Hematopoietic multipotent progenitor cell treated with erythropoietin and hydrocortisone succinate and interleukin-3 and kit ligand, for 15 days (in vitro differentiated cells): ENCODE measurements around the gene PLXNC1.

ENCODE experiments used
- DNase-seq: peaks from one replicate; pipeline ENCODE4 v3.0.0-alpha.2; 2015; ENCODE audit warnings: low spot score

Gene PLXNC1

DNA sequence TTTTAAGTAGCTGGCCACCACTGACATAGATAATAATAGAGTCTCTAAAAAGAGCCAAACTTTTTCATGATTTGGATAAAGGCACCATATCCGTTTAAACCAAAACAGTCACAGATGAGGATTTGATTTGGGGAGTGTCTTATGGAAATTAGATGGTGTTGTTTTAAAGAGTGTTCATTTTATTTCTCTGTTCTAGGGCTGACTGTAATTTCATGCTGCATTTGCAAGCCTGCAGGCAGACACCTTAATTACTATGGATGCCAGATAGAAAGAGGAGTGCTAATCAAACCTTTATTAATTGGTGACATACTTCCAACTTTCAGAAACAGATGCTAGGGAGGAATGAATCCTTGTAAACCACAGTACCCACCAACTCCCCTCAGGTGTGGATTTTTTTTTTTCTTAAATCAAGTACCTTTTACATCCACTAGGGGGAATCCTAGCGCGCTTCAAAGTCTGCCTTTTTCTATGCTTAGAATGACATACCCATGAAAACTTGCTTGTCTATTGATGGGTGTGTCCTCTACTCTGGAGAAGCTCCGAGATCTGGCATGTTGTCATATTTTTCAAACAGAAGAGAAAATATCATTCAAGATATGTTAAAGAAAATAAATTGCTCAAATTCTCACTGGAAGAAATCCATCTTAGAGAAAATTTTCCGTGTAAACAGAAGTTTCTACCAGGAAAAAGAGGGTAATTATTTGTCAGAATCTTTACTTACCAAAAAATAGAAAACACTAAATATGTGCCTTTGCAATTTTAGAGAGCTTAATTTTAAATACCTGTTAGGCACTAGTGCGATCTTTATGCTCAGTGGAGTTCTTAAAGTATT lies 14.2 kb upstream of the PLXNC1 start:
- DNase-seq, result peak; percentile 72

DNA sequence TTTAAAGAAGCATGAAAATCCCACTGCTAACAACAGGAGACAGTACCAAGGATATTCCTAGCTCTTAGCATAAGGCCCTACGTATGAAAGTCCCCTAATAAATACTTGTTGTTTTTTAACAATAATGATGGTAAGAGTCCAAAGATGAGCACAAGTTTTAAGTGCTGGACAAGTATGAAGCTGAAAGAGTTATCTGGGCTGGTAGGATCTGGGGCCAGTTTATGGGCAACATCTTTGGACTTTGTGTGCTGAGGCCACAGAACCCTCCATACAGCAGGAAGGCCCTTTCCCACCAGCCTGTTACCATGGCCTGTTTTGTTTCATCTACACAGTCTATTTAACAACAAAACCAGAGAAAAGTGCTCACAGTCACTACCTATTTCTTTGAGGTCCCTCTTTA lies 12.5 kb upstream of the PLXNC1 start:
- no peak for DNase-seq

DNA sequence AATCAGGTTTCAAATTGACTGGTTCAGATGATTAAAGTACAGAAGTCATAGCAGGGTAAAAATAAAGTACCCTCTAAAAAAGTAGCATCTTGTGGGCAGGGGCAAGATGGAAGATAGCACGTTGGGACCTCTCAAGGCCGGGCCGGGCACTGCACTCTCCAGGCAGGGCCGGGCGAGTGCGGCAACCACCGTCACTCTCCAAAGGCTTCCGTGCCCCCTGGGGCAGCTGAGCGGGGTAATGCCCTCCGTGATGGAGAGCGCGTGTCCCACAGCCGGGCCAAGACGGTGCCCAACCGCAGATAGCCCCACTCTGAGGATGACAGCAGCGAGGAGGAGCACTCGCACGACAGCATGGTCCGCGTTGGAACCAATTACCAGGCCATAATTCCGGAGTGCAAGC lies 8.6 kb upstream of the PLXNC1 start:
- no peak for DNase-seq

DNA sequence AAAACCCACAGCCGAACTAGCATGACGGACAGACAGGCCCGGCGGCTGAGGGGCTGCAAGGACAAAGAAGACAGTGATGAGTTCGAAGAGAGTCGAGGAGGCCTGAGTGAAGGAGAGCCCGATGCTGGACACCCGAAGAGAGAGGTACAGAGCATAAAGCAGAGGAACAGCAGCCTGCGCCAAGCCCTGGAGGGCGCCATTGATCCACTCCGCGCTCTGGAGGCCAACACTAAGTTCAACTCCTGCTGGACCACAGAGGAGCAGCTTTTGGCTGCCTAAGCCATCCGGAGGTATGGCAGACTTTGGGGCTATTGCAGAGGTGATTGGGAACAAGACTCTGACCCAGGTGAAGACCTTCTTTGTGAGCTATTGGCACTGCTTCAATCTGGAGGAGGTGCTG lies 7.8 kb upstream of the PLXNC1 start:
- DNase-seq, result peak; percentile 34

DNA sequence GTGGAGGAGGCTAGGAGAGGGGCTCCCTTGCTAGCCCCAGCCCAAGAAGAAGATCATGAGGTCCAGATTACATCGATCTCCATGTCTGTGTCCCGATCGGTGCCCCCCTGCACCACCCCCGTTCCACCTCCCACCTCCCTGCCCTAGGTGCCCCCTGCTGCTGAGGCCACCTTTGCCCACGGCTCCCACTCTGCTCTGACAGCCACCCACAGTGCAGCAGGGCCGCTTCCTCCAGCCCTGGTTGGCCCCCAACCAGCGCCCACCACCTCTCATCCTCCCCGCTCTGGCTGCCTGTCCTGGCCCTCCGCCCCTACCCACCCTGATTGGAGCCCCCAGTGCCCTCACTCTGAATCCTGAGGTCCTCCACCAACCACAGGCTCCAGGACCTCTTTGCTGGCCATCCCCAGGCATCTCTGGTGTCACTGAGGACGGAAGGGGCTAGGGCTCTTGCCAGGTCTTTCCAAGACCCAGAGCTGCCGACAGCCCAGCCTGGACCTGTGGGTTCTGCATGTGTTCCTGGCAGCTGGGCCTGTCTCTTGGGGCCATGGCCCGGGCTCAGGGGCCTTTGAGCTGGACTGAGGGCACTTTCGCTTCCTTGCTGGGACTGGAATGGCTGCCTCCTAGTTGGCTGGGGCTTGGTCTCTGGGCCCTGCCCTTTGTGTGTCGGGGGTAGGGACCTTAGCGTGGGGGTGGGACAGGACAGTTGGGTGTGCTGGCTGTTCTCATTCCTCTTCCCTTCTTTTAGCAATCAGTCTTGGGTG lies 7.2 kb upstream of the PLXNC1 start:
- no peak for DNase-seq

DNA sequence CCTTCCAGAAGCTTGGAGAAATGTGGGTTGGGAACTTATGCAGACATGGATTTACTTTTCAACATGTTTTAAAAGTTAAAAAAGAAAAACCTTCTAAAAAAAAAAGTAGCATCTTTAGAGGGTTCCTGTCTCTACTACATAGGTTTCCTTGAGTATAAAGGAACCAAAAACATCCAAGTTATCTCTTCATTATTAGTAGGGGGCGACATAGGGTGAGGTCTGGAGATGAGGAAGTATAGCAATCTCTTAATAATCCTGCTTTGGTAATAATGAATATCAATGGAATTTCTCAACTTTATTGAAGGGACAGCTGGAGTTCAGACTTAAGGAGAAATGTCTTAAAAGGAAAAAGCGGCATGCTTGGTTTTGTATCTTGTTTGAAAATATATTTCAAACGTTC lies 6.5 kb upstream of the PLXNC1 start:
- DNase-seq, result no peak

DNA sequence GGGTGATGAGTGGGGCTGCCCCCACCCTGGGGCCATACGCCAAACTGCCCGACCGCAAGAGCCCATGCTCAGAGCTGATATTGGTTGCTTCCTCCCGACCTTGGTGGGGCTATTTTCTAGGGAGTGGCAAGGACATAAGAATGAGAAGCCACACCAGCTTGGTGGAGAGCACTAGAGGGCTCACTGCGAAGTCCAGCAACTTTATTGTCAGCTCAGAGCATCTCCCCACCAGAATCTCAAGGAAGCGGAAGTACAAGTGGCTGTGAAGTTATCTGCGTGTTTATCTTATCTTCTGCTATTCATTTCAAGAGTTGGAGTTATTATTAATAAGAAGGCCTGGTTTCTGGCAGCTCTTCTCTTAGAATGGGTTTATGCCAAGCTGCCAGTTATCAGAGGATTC lies 4.9 kb upstream of the PLXNC1 start:
- DNase-seq, result no peak

DNA sequence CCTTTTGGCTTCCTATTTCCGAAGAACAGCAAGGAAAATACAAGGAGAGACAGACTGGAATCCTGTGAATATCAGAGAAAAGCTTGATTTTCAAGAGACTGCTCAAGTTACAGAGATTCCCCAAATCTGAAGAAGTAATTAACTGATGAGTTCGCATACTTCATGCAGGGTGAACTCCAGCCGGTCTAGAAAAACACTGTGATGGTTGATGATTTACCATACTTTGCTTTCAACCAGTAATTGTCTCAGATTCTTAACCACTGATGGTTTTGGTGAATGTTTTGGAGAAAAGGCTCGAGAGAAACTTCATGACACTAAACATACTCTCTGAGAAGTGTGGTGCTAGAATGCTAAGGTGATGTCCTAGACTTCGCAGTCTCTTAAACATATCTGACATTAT lies 4.4 kb upstream of the PLXNC1 start:
- DNase-seq, result no peak

DNA sequence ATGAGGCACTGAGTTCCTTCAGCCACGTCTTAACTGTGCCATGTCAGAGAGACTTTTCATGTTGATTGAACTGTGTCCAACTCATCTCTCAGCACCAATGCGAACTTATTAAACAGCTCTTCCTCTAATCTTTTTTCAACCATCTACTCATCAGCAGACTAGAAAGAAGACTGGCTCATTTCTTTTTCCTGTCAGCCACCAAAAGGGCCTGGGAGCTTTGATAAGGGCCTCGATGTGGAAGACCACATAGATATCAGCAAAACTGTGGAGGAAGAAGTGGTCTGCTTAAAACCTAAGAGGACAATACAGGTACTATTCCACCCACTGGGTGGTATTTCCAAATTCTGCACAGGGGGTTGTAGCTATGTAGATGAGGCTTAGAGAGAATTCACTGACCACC lies 3.6 kb upstream of the PLXNC1 start:
- DNase-seq, result no peak

DNA sequence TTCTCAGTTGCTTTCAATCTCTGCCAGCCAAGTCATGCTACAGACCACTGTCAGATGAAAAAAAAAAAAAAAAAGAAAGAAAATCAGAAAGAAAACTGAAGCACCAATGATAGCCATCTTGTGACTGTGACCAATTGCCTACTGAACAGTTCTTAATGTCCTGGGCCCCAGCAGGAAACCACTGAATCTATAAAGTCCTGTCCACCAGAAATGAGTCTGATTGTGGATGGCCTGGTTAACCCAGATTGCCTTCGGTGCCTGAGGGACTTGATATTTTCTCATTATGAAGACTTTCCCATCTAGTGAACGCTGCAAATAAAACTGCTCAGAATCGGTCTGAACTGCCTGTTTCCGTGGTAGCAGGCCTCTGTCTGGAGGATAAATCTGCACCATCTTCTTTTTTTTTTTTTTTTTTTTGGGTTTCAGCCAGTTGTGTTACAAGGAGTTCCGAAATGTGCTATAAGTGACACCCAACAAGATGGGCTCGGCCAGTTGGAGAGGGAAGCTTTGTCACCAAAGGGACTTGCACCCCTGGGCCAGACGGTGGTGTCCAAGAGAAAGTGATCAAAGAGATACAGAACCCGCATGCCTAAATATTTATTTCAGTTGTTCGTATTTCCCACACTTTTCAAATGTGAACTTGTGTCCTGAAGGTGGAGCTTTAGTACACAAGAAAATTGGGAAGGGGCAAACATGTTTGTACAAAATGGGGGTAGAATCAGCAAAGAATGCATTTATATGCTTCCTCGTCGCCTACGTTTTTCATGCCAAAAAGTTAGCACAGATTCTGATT lies 3.0 kb upstream of the PLXNC1 start:
- DNase-seq, result peak; percentile 28

DNA sequence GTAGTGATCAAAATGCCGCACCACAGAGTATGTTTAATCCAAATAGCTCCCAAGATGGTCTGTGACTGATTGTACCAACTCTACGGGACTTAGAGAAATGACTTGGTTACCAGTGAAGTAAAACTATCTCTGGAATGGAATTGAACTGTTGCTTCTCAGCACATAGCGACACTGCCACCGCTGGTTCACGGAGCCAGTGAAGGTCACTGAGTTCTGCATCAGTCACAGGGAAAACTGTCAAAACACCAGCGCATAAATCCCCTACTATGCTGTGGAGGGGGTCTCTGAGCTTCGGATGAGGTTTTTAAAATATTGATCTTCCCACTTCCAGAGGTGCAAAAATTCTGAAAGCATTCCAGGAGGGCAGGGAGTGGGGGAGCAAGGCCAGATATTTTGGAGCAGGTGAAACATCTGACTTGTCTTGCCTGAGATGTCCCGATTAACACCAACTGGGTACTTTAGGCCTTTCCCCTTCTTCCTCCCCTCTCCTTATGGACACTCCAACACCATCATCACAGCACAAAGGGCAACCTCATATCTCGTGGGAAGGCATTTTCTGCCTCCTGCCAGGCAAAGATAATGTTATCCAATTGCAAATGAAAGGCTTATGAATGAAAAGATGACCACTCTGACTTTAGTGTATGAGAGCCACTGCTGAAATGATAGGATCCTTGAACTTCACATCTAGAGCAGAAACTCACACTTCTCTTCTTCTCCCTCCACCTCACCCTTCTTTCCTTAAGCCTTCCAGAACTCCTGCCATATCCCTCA lies 2.0 kb upstream of the PLXNC1 start:
- no peak for DNase-seq

DNA sequence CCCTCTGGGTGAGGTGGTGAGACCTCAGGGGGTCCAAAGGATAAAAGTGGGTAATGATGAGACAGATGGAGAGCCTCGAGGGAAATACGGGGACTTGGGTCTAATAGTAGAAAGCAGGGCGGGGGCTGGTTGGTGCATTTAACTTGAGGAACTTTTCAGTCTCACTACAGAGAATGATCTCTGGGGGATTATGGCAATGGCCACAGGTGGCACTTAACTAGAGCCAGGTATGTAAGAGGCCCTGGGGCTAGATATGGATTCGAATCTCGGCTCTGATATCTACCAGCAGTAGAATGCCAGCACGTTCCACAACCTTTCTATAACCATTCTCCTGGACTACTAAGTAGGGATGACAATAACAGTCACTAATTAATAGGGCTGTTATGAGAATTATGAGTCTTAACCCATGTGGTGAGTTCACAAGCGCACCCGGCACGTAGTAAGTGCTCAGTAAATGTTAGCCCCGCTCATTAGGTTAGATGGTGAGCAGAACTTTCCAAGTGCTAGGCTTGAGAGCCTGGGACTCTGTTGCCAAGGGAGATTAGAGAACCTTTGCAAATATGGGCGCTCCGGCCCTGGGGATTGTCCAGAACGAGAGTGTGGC lies 888 bp upstream of the PLXNC1 start:
- no peak for DNase-seq

DNA sequence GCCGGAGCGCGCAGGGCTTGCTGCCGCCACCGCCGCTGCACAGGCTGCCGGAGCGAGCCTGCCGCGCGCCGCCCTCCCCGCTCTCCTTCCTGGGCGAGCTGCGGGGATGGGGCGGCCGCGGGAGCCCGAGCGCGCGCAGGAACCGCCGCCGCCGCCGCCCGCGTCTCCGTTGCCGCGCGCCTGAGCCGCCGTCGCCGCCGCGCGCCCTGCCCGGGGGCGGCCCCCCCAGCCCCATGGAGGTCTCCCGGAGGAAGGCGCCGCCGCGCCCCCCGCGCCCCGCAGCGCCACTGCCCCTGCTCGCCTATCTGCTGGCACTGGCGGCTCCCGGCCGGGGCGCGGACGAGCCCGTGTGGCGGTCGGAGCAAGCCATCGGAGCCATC lies 352 bp downstream of the PLXNC1 start:
- DNase-seq, result no peak

DNA sequence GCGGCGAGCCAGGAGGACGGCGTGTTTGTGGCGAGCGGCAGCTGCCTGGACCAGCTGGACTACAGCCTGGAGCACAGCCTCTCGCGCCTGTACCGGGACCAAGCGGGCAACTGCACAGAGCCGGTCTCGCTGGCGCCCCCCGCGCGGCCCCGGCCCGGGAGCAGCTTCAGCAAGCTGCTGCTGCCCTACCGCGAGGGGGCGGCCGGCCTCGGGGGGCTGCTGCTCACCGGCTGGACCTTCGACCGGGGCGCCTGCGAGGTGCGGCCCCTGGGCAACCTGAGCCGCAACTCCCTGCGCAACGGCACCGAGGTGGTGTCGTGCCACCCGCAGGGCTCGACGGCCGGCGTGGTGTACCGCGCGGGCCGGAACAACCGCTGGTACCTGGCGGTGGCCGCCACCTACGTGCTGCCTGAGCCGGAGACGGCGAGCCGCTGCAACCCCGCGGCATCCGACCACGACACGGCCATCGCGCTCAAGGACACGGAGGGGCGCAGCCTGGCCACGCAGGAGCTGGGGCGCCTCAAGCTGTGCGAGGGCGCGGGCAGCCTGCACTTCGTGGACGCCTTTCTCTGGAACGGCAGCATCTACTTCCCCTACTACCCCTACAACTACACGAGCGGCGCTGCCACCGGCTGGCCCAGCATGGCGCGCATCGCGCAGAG lies 873 bp downstream of the PLXNC1 start:
- DNase-seq, result no peak

DNA sequence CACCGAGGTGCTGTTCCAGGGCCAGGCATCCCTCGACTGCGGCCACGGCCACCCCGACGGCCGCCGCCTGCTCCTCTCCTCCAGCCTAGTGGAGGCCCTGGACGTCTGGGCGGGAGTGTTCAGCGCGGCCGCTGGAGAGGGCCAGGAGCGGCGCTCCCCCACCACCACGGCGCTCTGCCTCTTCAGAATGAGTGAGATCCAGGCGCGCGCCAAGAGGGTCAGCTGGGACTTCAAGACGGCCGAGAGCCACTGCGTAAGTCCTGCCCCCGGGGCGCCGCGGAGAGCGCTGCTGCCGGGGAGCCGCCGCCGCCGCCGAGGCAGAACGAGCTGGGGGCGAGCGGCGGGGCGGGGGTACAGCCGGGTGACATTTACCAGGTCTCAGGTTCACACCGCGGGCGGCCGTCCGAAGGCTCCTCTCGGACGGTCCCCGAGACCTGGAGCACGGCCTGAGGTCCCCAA lies 1.4 kb downstream of the PLXNC1 start:
- DNase-seq, result no peak

DNA sequence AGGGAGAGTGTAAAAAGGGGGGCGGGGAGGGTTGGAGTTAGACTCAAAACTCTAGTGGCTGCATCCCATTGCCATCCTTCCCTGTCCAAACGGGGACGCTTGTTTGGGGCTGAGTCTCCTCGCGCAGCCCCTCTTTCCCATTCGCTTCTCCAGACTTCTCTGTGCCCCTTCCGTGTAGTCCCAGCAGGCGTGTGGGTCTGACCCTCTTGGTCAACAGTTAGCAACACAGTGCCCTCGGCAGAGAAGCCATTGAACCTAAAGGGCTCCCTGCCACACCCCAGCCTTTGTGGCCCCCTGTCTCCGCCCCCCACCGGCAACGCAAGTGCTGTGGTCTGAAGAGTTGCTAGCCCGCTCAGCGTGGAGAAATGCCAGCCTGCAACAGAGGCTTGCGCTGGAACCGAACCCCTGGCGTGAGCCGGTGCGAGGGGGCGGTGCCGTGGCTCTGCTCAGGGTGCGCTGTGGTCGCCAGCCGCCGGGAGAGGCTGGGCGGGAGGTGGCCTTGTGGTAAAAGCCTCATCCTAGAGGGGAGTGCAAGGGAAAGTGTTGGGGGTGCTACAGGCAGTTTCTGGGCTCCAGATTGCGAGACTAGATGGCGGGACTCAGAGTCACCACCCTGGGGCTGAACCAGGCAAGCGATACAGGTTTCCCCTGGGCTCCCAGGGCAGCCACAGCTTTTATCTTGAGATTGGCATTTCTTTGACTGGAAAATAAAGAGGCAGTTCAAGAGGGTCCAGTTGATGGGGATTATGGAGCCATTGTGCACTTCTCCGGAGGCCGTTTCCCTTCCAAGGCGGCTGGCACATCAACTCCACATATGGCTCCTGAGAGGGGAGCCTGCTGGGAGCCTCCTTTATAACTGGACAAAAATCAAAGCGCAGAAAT lies 2.1 kb downstream of the PLXNC1 start:
- no peak for DNase-seq

DNA sequence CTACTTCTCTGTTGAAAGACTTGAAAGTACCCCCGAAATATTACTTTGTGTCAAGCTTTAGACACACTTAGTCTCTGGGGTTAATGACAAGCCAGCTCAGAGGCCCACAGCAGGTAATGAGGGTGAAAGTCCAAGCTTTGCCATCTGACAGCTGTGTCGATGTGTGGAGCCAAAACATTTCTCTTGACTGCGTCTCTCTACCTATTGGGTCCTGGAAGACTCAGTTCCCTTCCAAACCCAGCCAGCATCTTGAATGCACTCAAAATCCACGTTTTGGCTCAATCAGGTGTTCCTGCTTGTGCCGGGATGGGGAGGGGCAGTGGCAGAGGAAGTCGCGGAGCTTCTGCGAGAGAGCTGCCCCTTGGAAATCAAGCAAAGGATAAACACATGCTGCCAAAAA lies 3.2 kb downstream of the PLXNC1 start:
- no peak for DNase-seq

DNA sequence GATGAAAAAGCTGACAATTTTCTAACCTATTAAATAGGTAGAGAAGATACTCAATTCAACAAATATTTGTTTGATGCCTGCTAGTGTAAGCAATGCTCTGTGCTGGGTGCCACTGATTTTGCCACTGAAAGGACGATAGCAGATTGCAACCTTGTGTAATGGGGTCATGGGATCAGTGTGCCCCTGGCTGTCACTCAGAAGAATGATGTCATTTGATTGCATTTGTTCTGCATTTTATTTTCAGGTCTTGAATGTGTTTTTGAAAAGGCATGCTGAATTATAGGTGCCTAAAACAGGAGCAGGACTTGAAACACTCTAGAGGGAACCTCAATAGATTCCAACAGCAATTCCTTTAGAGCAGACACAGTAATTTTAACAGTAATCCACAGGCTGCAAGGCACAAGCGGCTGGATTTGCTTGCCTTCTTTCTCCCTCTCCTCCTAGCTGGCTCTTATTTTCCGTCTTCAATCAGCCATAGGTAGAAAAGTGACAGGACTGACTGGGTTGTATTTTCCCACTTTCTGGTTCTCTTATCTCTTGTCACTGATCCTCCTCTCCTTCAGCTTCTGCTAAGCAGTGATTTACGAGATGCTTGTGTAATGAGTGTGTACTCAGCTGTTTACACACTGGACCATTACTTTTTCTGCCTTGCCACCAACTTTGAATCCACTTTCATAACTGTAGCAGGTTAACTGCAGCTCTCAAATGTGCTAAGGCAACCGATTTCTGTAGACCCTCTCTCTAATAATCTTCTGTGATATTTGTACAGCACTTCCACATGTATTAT lies 4.1 kb downstream of the PLXNC1 start:
- DNase-seq, result no peak

DNA sequence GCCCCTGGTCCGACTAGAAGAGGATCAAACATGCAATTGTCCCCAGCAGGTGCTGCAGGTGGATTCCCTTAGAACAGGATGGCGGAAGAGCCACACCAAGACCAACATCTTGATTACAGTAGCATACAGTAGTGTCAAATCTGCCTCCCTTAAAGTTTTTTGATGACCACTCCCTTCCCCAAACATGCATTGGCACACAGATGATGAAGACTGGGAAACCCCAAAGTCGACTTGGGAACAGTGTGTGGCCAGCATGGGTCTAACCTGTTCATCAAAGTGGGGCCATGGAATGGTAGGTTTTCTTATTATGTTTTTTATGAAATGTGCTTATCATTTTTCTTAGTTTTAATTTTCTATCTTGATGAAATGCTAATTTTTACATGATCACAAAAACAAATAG lies 8.8 kb downstream of the PLXNC1 start:
- no peak for DNase-seq
